Loucy (cell line): Measurements from ENCODE around the gene PRR22.
A peak's percentile ranks its signal among the peaks of the same experiment; 100 is the strongest.

Experiments
- H2AFZ ChIP-seq: fragments of 200-600 bp; sonication (generic); 2 replicates; pipeline ENCODE4 v1.6.0; 2016; ENCODE audit warnings: antibody characterized with exemption, mild to moderate bottlenecking, low read length, moderate library complexity
- H3F3A ChIP-seq: fragments of 200-600 bp; 2 replicates; pipeline ENCODE4 v1.6.0; 2016; ENCODE audit warnings: antibody characterized with exemption, low read depth, mild to moderate bottlenecking
- H3K27me3 ChIP-seq: fragments of 200-600 bp; sonication (generic); 2 replicates; pipeline ENCODE4 v1.6.1; 2014; ENCODE audit warnings: low read length, mild to moderate bottlenecking; ENCODE audit not compliant: insufficient read depth, poor library complexity, severe bottlenecking
- H3K36me3 ChIP-seq: fragments of 200-600 bp; sonication (generic); 2 replicates; pipeline ENCODE4 v1.6.1; 2016; ENCODE audit warnings: low read length; ENCODE audit not compliant: insufficient read depth
- H3K4me1 ChIP-seq: fragments of 200-600 bp; sonication (generic); 2 replicates; pipeline ENCODE4 v1.5.1; 2014; ENCODE audit warnings: low read length, mild to moderate bottlenecking; ENCODE audit not compliant: insufficient read depth, poor library complexity, severe bottlenecking
- H3K4me2 ChIP-seq: fragments of 200-600 bp; sonication (generic); 2 replicates; pipeline ENCODE4 v1.6.0; 2014; ENCODE audit warnings: antibody characterized with exemption, low read length, low read depth, mild to moderate bottlenecking; ENCODE audit not compliant: poor library complexity, severe bottlenecking
- H3K4me3 ChIP-seq: fragments of 200-600 bp; sonication (generic); 2 replicates; pipeline ENCODE4 v1.5.1; 2014; ENCODE audit warnings: low read length, mild to moderate bottlenecking, mixed read lengths; ENCODE audit not compliant: poor library complexity, severe bottlenecking
- H3K79me2 ChIP-seq: fragments of 200-600 bp; sonication (generic); 2 replicates; pipeline ENCODE4 v1.6.1; 2014; ENCODE audit warnings: low read length; ENCODE audit not compliant: insufficient read depth
- H3K9ac ChIP-seq: fragments of 200-600 bp; sonication (generic); 2 replicates; pipeline ENCODE4 v1.6.0; 2014; ENCODE audit warnings: mild to moderate bottlenecking, low read depth, low read length, moderate library complexity; ENCODE audit not compliant: poor library complexity, severe bottlenecking
- H3K9me2 ChIP-seq: fragments of 200-600 bp; sonication (generic); replicated peaks from 2 replicates; pipeline ENCODE4 v1.6.1; 2016; ENCODE audit warnings: low read depth, low read length, mixed read lengths
- H3K9me3 ChIP-seq: fragments of 200-600 bp; sonication (generic); 2 replicates; pipeline ENCODE4 v1.6.1; 2014; ENCODE audit warnings: mild to moderate bottlenecking, antibody characterized with exemption, low read length, low read depth; ENCODE audit not compliant: insufficient read depth
- H4K20me1 ChIP-seq: fragments of 200-600 bp; sonication (generic); 2 replicates; pipeline ENCODE4 v1.6.0; 2014; ENCODE audit warnings: antibody characterized with exemption, low read length, mild to moderate bottlenecking; ENCODE audit not compliant: insufficient read depth, poor library complexity, severe bottlenecking
- EZH2phosphoT487 ChIP-seq: fragments of 200-600 bp; IDR thresholded peaks from 2 replicates; pipeline ENCODE4 v1.6.1; 2018; ENCODE audit warnings: antibody characterized with exemption, mild to moderate bottlenecking, moderate library complexity, borderline replicate concordance
- TF ChIP-seq, protein P1 (sequence below): fragments of 200-600 bp; sonication (generic); conservative IDR thresholded peaks from 2 replicates; pipeline ENCODE4 v1.5.1; 2014; ENCODE audit warnings: mild to moderate bottlenecking, antibody characterized with exemption, low read length

PRR22 gene

DNA sequence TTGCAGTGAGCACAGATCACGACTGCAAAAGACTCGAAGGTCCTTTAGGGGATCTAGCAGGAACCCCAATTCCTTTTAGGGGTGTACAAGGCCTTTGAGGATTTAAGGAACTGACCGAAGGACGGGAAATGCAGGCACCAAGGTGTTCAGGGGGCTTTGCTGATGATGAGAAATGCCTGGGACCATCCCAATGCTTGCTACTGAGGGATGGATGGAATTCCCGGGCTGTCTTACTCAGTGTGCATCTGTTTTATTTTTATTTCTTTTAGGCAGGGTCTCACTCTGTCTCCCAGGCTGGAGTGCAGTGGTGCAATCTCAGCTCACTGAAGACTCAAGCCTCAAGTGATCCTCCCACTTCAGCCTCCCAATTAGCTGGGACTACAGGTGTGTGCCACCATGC lies 11.3 kb downstream of the PRR22 start:
- Histone ChIP-seq H3K36me3 (no peaks in the 10 kb centered on the region), H3K9me3 (no peaks in the 10 kb centered on the region), H3K4me1 (no peaks in the 10 kb centered on the region), H2AFZ (peak overlapping the region; percentile 43; the same call in 1 of the 2 replicates), H3F3A (no peaks in the 10 kb centered on the region), H4K20me1 (no peaks in the 10 kb centered on the region), H3K9ac (no peak overlapping the region), H3K27me3 (no peaks in the 10 kb centered on the region), H3K79me2 (no peaks in the 10 kb centered on the region), H3K4me3 (no peak overlapping the region), H3K9me2 (no peaks in the 10 kb centered on the region), H3K4me2 (no peak overlapping the region)
- TF ChIP-seq EZH2phosphoT487 = no peak
- TF ChIP-seq, protein P1, sequence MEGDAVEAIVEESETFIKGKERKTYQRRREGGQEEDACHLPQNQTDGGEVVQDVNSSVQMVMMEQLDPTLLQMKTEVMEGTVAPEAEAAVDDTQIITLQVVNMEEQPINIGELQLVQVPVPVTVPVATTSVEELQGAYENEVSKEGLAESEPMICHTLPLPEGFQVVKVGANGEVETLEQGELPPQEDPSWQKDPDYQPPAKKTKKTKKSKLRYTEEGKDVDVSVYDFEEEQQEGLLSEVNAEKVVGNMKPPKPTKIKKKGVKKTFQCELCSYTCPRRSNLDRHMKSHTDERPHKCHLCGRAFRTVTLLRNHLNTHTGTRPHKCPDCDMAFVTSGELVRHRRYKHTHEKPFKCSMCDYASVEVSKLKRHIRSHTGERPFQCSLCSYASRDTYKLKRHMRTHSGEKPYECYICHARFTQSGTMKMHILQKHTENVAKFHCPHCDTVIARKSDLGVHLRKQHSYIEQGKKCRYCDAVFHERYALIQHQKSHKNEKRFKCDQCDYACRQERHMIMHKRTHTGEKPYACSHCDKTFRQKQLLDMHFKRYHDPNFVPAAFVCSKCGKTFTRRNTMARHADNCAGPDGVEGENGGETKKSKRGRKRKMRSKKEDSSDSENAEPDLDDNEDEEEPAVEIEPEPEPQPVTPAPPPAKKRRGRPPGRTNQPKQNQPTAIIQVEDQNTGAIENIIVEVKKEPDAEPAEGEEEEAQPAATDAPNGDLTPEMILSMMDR = no peak

DNA sequence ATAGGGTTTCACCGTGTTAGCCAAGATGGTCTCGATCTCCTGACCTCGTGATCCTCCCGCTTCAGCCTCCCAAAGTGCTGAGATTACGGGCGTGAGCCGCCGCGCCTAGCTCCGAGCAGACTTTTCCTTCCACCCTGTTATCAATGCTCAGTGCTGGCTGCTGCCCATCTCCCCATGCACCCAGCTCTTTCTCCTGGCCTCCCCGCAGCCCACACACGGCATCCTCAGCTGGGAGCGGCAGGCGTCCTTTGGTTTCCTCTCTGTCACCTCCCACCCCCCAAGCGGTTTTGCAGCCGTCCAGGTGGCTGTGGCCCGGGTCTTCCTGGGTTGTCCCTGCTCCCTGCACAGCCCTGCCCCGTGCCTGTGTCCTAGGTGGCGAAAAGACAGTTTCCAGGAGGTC lies 12.1 kb downstream of the PRR22 start:
- no peak overlapping the region for H3K4me3 ChIP-seq
- no peak overlapping the region for H3K9ac ChIP-seq
- no peaks in the 10 kb centered on the region for H4K20me1 ChIP-seq
- no peak overlapping the region for H3K4me2 ChIP-seq
- TF ChIP-seq EZH2phosphoT487 = no peak
- TF ChIP-seq, protein P1 = no peak
- no peaks in the 10 kb centered on the region for H3K9me3 ChIP-seq
- no peaks in the 10 kb centered on the region for H3K79me2 ChIP-seq
- no peaks in the 10 kb centered on the region for H3K4me1 ChIP-seq
- H3K36me3 ChIP-seq = no peaks in the 10 kb centered on the region
- H2AFZ ChIP-seq = no peak overlapping the region; the same call in 1 of the 2 replicates
- H3K27me3 ChIP-seq = no peaks in the 10 kb centered on the region
- no peaks in the 10 kb centered on the region for H3F3A ChIP-seq
- H3K9me2 ChIP-seq = no peaks in the 10 kb centered on the region

DNA sequence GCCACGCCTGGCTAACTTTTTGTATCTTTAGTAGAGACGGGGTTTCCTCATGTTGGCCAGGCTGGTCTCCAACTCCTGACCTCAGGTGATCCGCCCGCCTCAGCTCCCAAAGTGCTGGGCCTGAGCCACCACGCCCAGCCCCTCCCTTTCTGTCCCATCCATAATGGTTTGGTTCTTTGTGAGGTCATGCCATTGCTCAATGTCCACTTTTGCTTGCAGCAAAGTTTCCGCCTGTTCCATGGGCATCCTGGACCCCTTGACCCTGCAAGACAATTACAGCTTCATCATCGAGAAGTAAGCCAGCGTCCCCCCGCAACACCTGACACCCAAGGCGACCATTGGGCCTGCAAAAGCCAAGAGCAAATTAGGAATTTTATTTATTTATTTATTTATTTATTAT lies 16.6 kb downstream of the PRR22 start:
- Histone ChIP-seq H3K9me2 (no peaks in the 10 kb centered on the region), H2AFZ (no peak overlapping the region), H3K4me1 (no peaks in the 10 kb centered on the region), H3K9ac (no peak overlapping the region), H3K9me3 (no peaks in the 10 kb centered on the region), H3F3A (no peaks in the 10 kb centered on the region), H3K27me3 (no peaks in the 10 kb centered on the region), H4K20me1 (no peaks in the 10 kb centered on the region), H3K79me2 (no peaks in the 10 kb centered on the region), H3K36me3 (no peaks in the 10 kb centered on the region), H3K4me2 (no peak overlapping the region), H3K4me3 (no peak overlapping the region)
- TF ChIP-seq, protein P1 = no peak
- no peak for TF ChIP-seq EZH2phosphoT487
